ENCODE data around the gene VASH2.
"Not testable (repeated sequence)": the region's sequence is repeated elsewhere in the genome, so short reads cannot be mapped to it uniquely, and the experiment has no call there.

Gene VASH2
- 0 to 4.4 (median 0.07) reads per million in 17 experiments for total RNA-seq

- DNase-seq, result peak; percentile 62 to 76 (median 66)
Measured at GRCh38 chr1:212950243-212951125, at the start of gene VASH2. Gene VASH2 (plus strand): TSS chr1:212950541. CDS start chr1:212951543, 1,002 bp downstream.

- DNase-seq, result no peak
Measured at GRCh38 chr1:212901290-212901689, 49.1 kb upstream of the VASH2 start.

- no peak for DNase-seq
Measured at GRCh38 chr1:212902054-212902453, 48.3 kb upstream of the VASH2 start.

- DNase-seq, result no peak
Measured at GRCh38 chr1:212903664-212904063, 46.7 kb upstream of the VASH2 start.

GRCh38 chr1:212908071-212908470 lies 42.3 kb upstream of the VASH2 start:
- not testable (repeated sequence) for DNase-seq

GRCh38 chr1:212908971-212909370 lies 41.4 kb upstream of the VASH2 start:
- no peak for DNase-seq

- DNase-seq, result no peak
Measured at GRCh38 chr1:212909652-212910063, 40.7 kb upstream of the VASH2 start.

- not testable (repeated sequence) for DNase-seq
Measured at GRCh38 chr1:212910213-212910612, 40.1 kb upstream of the VASH2 start.

- DNase-seq, result not testable (repeated sequence)
Measured at GRCh38 chr1:212913638-212914037, 36.7 kb upstream of the VASH2 start.

GRCh38 chr1:212914110-212914509 lies 36.2 kb upstream of the VASH2 start:
- not testable (repeated sequence) for DNase-seq

- DNase-seq, result no peak
Measured at GRCh38 chr1:212914789-212915188, 35.6 kb upstream of the VASH2 start.

- peak in 3 of 4 experiments; percentile 5 to 48 (median 9) for DNase-seq
Measured at GRCh38 chr1:212915245-212916091, 34.9 kb upstream of the VASH2 start.

GRCh38 chr1:212916481-212917133 lies 33.7 kb upstream of the VASH2 start:
- peak; percentile 87 to 94 (median 92) for DNase-seq

- no peak for DNase-seq
Measured at GRCh38 chr1:212917134-212917485, 33.2 kb upstream of the VASH2 start.

GRCh38 chr1:212917858-212918257 lies 32.5 kb upstream of the VASH2 start:
- no peak for DNase-seq

- DNase-seq, result no peak
Measured at GRCh38 chr1:212918824-212919223, 31.5 kb upstream of the VASH2 start.

- no peak for DNase-seq
Measured at GRCh38 chr1:212920246-212920645, 30.1 kb upstream of the VASH2 start.

- DNase-seq, result peak in 2 of 4 experiments; percentile 34
Measured at GRCh38 chr1:212920896-212921295, 29.4 kb upstream of the VASH2 start.

- DNase-seq, result peak; percentile 38 to 79 (median 61)
Measured at GRCh38 chr1:212922016-212922415, 28.3 kb upstream of the VASH2 start.

GRCh38 chr1:212926372-212926771 lies 24.0 kb upstream of the VASH2 start:
- peak in 1 of 4 experiments; percentile 31 for DNase-seq

- DNase-seq, result peak in 1 of 4 experiments; percentile 42
Measured at GRCh38 chr1:212928323-212929291, 21.7 kb upstream of the VASH2 start.
